Stimulated activated CD4-positive, alpha-beta T cell treated with anti-CD3 and anti-CD28 coated beads, Interleukin-4, amount 100 ng/mL, for 24 hours (primary cell): ENCODE results near the gene HIVEP3.

ENCODE experiments used
- DNase-seq: peaks from one replicate; pipeline ENCODE4 v3.0.0-alpha.2; 2020

The HIVEP3 gene

GRCh38 chr1:41660570-41661427, 257.9 kb downstream of the HIVEP3 start:
- DNase-seq: no peak

GRCh38 chr1:41659903-41660302, 258.8 kb downstream of the HIVEP3 start:
- no peak for DNase-seq

- DNase-seq: no peak
These were observed 259.6 kb downstream of the HIVEP3 start for GRCh38 chr1:41659159-41659495.

- DNase-seq: no peak
These were observed 260.1 kb downstream of the HIVEP3 start for GRCh38 chr1:41658431-41659158.

- DNase-seq: no peak
These were observed 260.9 kb downstream of the HIVEP3 start for GRCh38 chr1:41657679-41658295.

GRCh38 chr1:41656825-41657500, 261.8 kb downstream of the HIVEP3 start:
- no peak for DNase-seq

- no peak for DNase-seq
These were observed 262.7 kb downstream of the HIVEP3 start for GRCh38 chr1:41656068-41656467.

- no peak for DNase-seq
These were observed 263.1 kb downstream of the HIVEP3 start for GRCh38 chr1:41655632-41656031.

- DNase-seq: no peak
These were observed 265.1 kb downstream of the HIVEP3 start for GRCh38 chr1:41653574-41653973.

GRCh38 chr1:41652384-41653265, 266.1 kb downstream of the HIVEP3 start:
- DNase-seq: no peak

- peak; percentile 39 for DNase-seq
These were observed 268.5 kb downstream of the HIVEP3 start for GRCh38 chr1:41650028-41650880.

GRCh38 chr1:41649396-41650027, 269.2 kb downstream of the HIVEP3 start:
- DNase-seq: no peak

- no peak for DNase-seq
These were observed 269.9 kb downstream of the HIVEP3 start for GRCh38 chr1:41648844-41649243.

- DNase-seq: no peak
These were observed 270.5 kb downstream of the HIVEP3 start for GRCh38 chr1:41648230-41648629.

GRCh38 chr1:41647221-41648135, 271.2 kb downstream of the HIVEP3 start:
- DNase-seq: no peak

- no peak for DNase-seq
These were observed 272.5 kb downstream of the HIVEP3 start for GRCh38 chr1:41646186-41646585.

GRCh38 chr1:41645062-41645461, 273.7 kb downstream of the HIVEP3 start:
- DNase-seq: no peak

- DNase-seq: no peak
These were observed 275.6 kb downstream of the HIVEP3 start for GRCh38 chr1:41642922-41643821.
